Measurements from ENCODE around the gene NEK10.

NEK10 gene

GRCh38 chr3:27094721-27095120 lies 274.5 kb downstream of the NEK10 start:
- no peak for DNase-seq

- no peak for DNase-seq
Observed at GRCh38 chr3:27093771-27094170, 275.4 kb downstream of the NEK10 start.

GRCh38 chr3:27090275-27091041 lies 278.7 kb downstream of the NEK10 start:
- no peak for DNase-seq

- no peak for DNase-seq
Observed at GRCh38 chr3:27089645-27090044, 279.5 kb downstream of the NEK10 start.

DNA sequence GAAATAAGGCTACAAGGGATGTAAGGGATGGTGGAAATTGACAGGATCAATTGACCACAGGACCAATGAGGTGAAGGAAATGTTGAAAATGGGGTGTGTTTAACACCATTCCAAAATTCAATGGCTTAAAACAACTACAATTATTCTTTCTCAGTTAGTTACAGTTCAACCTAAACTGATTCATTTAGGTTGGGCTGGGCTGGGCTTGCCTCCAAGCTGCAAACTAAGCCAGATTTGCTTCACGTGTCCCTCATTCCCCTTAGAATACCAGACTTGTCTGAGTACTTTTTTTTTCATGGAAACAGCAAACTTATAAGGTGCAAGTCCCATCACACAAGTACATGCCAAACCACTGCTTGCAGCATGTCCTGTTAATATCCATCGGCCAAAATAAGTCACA lies 280.1 kb downstream of the NEK10 start:
- no peak for DNase-seq

DNA sequence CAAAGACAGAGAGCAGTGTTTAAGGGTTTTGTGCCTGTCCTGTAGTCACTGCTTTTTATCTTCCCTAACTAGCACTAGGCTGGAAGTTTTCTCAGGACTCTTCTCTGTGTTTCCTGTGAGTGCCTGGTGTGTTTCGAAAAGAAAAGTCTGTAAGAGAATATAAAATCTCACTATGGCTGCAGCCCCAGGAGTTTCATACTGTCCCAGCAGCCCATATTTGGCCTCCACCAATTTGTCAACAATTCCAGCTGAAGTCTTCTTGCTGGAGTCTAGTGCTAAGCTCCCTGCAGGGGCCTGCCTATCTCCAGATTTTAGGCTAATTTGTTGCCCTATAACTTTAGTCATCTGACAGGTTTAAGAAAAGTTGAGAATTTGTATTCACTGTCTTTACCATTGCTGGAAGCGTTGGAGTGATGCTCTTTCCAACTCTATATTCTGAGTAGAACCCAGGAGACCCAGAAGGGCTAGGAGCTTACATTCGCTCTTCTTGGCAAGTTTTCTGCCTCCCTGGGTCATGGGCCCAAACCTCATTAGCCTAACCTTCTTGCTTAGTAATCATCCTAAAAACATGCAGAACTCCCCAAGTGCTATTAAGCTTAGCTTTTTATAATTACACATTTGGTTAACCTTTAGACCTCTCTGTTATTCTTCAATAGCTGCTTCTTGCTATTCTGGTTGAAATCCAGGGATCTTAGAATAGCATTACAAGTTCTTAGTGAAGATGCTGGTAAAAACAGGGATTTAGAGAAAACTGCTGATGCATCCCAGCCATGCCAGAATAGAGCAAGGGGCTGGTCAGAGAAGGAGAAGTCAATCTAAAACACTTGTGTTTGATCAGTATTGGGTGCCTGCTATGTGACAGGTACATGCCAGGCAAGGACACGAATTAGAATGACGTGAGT lies 283.1 kb downstream of the NEK10 start:
- DNase-seq = no peak

DNA sequence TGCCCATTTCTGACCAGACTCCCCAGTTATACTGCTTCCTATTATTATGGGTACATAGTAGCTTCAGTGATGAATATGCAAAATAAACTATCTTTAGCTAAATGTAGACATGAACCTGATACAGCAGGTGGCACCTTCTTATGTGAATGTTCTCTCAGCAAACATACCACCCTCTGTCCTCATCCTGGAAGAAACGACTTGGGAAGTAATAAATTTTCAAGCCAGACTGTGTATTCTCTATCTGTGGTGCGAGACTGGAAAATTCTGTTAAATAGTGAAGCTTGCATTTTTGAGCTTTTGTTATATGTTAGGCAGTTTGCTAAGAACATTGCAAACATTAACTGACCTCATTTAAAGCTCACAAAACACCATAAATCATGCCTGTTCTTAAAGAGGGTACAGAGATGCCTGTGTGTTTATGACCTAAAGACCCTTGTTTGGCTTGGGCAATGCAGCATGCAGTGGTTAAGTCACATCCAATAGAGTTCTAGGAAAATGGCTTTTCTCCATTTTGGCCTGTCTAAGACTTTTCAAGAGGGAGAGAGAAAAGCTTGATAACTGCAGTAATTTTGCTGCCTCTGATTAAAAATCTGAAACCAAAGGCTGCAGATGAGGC lies 287.1 kb downstream of the NEK10 start:
- no peak for DNase-seq

GRCh38 chr3:27081566-27081965 lies 287.6 kb downstream of the NEK10 start:
- no peak for DNase-seq

- no peak for DNase-seq
Observed at GRCh38 chr3:27080258-27080525, 289.0 kb downstream of the NEK10 start.

DNA sequence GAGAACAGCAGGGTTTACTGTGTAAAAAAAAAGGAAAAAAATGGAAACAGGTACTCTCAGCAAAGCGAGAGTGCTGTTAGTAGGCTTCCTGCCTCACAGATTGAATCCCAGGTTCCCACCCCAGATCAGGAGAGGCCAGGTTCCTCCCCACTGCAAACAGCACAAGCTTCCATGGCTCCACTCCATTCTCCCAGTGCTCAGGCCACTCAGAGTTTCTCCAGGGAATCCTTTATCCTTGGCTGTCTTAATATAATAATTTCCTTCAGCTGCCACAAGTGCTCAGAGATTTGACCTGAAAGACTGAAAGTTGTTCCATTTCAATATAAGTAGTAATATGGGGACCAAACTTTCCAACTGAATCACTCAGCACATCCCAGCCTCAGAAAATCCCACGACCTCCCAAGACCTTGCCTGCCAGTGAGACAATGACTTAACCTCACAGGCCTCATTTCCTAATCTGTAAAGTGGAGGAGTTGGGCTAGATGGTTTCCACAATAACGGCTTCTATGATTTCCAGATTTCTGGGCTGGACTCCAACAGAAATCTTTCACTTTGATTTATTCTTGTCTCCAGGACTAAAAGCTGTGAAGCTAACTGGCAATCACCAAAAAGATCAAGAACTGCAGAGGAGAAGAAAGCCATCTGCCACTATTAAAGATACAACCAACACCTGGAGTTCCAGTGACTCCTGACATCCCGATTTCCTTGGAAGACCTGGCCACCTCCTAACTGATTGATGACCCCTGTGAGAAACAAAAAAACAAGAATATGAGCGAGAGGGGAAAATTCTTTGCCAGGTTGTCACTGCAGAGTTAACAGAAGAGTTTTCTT lies 289.5 kb downstream of the NEK10 start:
- DNase-seq = no peak

GRCh38 chr3:27078246-27078913 lies 290.8 kb downstream of the NEK10 start:
- DNase-seq = no peak

DNA sequence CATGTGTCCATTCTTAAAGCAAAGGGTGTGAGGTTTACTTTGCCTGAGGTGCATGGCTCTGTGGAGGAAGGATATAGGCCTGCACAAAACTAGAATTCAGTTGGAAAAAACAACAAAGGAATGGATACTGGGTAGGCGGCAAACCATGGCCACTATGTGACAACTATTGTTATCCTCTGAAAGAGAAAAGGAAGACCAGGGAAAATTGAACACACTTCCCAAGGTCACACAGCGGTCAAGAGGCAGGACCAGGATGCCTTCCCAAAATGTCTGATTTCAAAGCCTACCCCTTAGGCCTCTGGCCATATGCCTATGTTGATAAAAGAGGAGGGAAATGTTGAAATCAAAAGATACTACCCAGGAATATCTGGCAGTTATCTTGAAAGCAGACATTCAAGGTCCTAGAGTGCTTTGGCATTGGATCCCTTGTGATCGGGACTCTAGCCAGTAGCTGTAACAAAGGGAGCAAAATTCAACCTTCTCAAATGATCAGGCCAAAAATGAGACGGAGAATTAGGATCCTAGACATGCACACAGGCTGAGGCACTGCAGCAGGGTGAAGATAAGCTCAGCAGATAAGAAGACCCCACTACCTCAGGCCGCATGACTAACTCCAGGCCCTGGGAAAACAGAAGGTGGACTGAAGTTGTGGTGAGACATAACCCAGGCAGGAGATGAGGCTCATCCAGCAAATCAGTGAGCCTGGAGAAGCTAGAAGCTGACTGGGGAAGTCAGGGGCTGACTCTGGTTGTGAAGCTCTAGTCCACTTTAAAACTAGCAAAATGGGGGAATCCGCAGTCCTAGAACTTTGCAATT lies 292.2 kb downstream of the NEK10 start:
- DNase-seq = no peak

- DNase-seq = no peak
Observed at GRCh38 chr3:27074914-27075313, 294.3 kb downstream of the NEK10 start.

DNA sequence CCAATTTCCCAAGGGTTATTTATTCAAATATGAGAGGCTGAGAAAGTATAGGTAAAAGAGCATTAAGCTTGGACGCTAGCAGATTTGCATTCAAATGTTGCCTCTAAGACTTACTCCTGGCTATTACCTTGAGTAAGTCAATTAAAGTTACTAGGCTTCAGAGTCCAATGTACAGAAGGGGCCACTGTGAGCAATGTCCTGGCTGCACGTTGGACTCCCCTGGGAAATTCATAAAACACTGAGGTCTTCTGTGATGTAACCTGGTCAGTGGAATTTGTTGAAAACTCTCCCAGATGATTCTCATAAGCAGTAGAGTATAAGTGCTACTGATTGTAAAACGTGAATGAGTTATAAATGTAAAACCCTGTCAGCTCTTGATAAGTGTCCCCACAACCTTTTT lies 295.3 kb downstream of the NEK10 start:
- DNase-seq = no peak

DNA sequence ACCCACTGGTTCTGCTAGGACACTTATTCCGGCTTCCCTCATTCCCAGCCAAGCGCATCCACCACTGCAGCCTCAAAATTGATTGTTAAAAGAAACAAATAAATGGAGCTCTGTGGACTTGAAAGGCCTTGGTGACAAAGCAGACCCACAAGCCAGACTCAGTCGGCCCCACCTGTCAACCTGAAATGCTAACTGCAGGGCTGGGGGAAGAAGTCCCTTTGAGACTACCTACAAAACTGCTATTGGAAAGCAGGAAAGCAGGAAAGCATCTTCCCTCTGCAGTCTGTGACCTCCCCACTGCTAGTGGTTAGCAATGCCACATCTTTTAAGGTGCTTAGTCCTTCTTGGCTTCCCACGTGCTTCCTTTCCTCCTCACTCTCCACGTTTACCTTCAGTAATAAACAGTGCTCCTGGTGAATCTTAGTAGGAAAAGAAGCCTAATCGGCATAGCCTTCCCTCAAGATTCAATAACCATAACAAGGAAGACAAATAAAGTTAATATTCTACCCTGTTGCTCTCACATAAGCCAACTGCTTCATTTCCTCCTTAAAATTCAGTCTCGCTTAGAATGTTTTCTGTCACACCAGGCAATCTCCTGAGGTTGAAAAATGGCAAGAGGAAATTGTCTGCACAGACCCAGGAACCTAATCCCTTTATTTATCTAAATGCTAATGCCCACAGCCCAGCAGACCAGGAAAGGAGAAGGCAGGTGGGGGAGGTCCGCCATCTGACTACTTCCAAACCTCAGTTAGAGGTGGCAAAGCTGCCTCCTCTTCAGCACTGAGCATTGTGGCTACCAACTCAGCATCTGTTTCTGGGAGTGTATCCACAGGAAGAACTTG lies 296.2 kb downstream of the NEK10 start:
- no peak for DNase-seq

DNA sequence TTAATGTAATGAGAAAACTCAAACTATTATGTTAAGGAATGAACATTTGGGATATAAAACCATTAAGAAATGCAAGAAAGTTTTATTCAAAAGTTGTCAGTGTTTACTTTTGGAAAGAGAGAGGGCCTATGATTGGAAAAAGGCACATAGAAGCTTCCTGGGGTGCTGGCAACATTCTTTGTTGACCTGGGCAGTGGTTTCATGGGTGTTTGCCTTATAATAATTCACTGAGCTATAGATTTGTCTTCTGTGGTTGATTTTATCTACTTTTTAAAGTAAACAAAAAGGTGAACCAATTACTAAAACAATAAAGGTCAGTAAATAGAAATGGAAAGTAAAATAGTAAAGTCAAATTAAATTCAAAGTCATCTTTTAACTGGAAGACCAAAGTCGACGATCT lies 308.8 kb downstream of the NEK10 start:
- no peak for DNase-seq
